SK-N-SH (cell line): ENCODE data around the gene SEC24B.

ENCODE experiments used
- CTCF ChIP-seq: fragments of 200-600 bp; sonication (generic); IDR thresholded peaks from 2 replicates; pipeline ENCODE4 v1.6.1; 2017; ENCODE audit warnings: antibody characterized with exemption, mild to moderate bottlenecking, moderate library complexity
- EP300 ChIP-seq, 2 experiments: IDR thresholded peaks; 2 replicates each; pipeline versions ENCODE4 v1.4.0 to v1.6.1; 2012; ENCODE audit warnings: borderline replicate concordance in 1 of 2, low read depth in 1 of 2, low read length in 1 of 2
- EZH2phosphoT487 ChIP-seq: fragments of 200-600 bp; sonication (generic); IDR thresholded peaks from 2 replicates; pipeline ENCODE4 v1.6.1; 2017; ENCODE audit warnings: low read depth, mixed run types, mild to moderate bottlenecking, antibody characterized with exemption, moderate library complexity, borderline replicate concordance
- FOXJ3 ChIP-seq: sonication (generic); formaldehyde crosslinking; IDR thresholded peaks from 2 replicates; pipeline ENCODE4 v1.5.1; 2020; ENCODE audit warnings: mild to moderate bottlenecking, missing genetic modification reagents
- GABPA ChIP-seq: IDR thresholded peaks from 2 replicates; pipeline ENCODE4 v1.4.0; 2012; ENCODE audit warnings: low read depth, mild to moderate bottlenecking
- NRF1 ChIP-seq: IDR thresholded peaks from 2 replicates; pipeline ENCODE4 v1.6.1; 2012; ENCODE audit warnings: low read depth, mild to moderate bottlenecking, low read length
- POLR2AphosphoS5 ChIP-seq: IDR thresholded peaks from 2 replicates; pipeline ENCODE4 v1.6.1; 2012; ENCODE audit warnings: low read depth, low read length
- RAD21 ChIP-seq: IDR thresholded peaks from 2 replicates; pipeline ENCODE4 v1.6.1; 2012; ENCODE audit warnings: mild to moderate bottlenecking, low read length
- USF2 ChIP-seq: fragments of 150-350 bp; IDR thresholded peaks from 2 replicates; pipeline ENCODE4 v1.6.1; 2017; ENCODE audit warnings: antibody characterized with exemption, low read length, low read depth, borderline replicate concordance
- TF ChIP-seq, protein P1 (sequence below): IDR thresholded peaks from 2 replicates; pipeline ENCODE4 v1.6.1; 2012; ENCODE audit warnings: mild to moderate bottlenecking, low read depth, low read length, moderate library complexity

DNA sequence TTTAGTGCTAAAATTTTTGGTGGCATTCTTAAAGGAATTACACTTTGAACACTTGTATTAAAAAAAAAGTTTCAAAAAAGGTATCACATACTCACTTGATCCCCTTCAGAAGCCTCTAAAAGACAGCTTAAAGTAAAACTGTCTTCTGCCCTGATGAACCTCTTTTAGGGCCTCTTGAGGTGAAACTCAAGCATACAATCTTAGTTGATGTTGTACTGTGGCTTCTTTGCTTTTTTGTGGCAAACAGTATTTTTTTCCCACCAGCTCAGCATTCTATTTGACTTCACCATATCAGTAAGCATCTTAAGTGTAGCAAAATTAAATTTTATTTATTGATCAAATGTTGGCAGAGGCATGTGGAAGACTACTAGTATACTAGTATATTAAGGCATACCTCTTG is 13.7 kb downstream of the SEC24B start:
- TF ChIP-seq CTCF: no peak
- TF ChIP-seq USF2: no peak
- TF ChIP-seq POLR2AphosphoS5: no peak
- no peak for TF ChIP-seq RAD21
- TF ChIP-seq FOXJ3 (CRISPR knock-in tag): no peak
- TF ChIP-seq NRF1: no peak
- TF ChIP-seq, protein P1, sequence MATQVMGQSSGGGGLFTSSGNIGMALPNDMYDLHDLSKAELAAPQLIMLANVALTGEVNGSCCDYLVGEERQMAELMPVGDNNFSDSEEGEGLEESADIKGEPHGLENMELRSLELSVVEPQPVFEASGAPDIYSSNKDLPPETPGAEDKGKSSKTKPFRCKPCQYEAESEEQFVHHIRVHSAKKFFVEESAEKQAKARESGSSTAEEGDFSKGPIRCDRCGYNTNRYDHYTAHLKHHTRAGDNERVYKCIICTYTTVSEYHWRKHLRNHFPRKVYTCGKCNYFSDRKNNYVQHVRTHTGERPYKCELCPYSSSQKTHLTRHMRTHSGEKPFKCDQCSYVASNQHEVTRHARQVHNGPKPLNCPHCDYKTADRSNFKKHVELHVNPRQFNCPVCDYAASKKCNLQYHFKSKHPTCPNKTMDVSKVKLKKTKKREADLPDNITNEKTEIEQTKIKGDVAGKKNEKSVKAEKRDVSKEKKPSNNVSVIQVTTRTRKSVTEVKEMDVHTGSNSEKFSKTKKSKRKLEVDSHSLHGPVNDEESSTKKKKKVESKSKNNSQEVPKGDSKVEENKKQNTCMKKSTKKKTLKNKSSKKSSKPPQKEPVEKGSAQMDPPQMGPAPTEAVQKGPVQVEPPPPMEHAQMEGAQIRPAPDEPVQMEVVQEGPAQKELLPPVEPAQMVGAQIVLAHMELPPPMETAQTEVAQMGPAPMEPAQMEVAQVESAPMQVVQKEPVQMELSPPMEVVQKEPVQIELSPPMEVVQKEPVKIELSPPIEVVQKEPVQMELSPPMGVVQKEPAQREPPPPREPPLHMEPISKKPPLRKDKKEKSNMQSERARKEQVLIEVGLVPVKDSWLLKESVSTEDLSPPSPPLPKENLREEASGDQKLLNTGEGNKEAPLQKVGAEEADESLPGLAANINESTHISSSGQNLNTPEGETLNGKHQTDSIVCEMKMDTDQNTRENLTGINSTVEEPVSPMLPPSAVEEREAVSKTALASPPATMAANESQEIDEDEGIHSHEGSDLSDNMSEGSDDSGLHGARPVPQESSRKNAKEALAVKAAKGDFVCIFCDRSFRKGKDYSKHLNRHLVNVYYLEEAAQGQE: no peak
- no peak for TF ChIP-seq EP300 (IDR thresholded peaks at IDR 0.05; ENCODE audit: borderline replicate concordance in 1 of 2, low read depth in 1 of 2, low read length in 1 of 2)
- no peak for TF ChIP-seq EZH2phosphoT487
- no peak for TF ChIP-seq GABPA
